IMR-90 (cell line): ENCODE measurements around the gene ZP3. TPM values are rescaled to one million over a fixed set of nuclear protein-coding genes. Genes with fewer than 3 reads are reported as not detected.
A peak's percentile ranks its signal among the peaks of the same experiment; 100 is the strongest.

Source experiments
- ATAC-seq: fragments of 200-7000 bp; cut with Tn5 transposase; 2 replicates; pipeline ENCODE4 v1.9.1; 2020; ENCODE audit warnings: low read depth, mild to moderate bottlenecking, moderate library complexity
- BruUV-seq: library from RNA; stranded (reverse); fragments of 400-500 nt; replicated peaks from 2 replicates; lab custom pipeline; 2021; lab: Mats Ljungman, UMichigan
- CTCF ChIA-PET: fragments of 300-600 bp; formaldehyde crosslinking; extraction: SDS; loops from one replicate; lab custom pipeline; 2021; ENCODE audit warnings: antibody characterized with exemption; lab: Yijun Ruan, JAX
- POLR2A ChIA-PET: fragments of 300-600 bp; sonication (Branson Sonifier 250); formaldehyde crosslinking; loops from one replicate; lab custom pipeline; 2022; ENCODE audit warnings: antibody characterized with exemption; ENCODE audit not compliant: unreplicated experiment; lab: Charles Lee
- DNase-seq: peaks from one replicate; pipeline ENCODE4 v3.0.0; 2013
- H2AFZ ChIP-seq: replicated peaks from 2 replicates; pipeline ENCODE3; 2013; ENCODE audit warnings: low read length, mild to moderate bottlenecking; ENCODE audit not compliant: poor library complexity
- H2AK5ac ChIP-seq: 2 replicates; pipeline ENCODE4 v1.6.1; 2013; ENCODE audit warnings: low read depth, low read length, inconsistent platforms
- H2AK9ac ChIP-seq: replicated peaks from 2 replicates; pipeline ENCODE3; 2013; ENCODE audit warnings: mild to moderate bottlenecking, low read depth, low read length, moderate library complexity; ENCODE audit not compliant: poor library complexity
- H2BK120ac ChIP-seq: 2 replicates; pipeline ENCODE4 v1.6.1; 2013; ENCODE audit warnings: low read depth, low read length, inconsistent platforms
- H2BK15ac ChIP-seq: 3 replicates; pipeline ENCODE4 v1.6.1; 2013; ENCODE audit warnings: low read depth, low read length, inconsistent platforms
- H2BK20ac ChIP-seq: 2 replicates; pipeline ENCODE4 v1.6.1; 2013; ENCODE audit warnings: low read depth, mild to moderate bottlenecking, inconsistent platforms, low read length, moderate library complexity
- H2BK5ac ChIP-seq: 2 replicates; pipeline ENCODE4 v1.6.1; 2013; ENCODE audit warnings: mild to moderate bottlenecking, low read depth, low read length, inconsistent platforms; ENCODE audit not compliant: poor library complexity, severe bottlenecking
- H3K14ac ChIP-seq: replicated peaks from 2 replicates; pipeline ENCODE4 v1.6.1; 2013; ENCODE audit warnings: low read depth, low read length, inconsistent platforms
- H3K18ac ChIP-seq: 2 replicates; pipeline ENCODE4 v1.6.1; 2013; ENCODE audit warnings: low read depth, low read length, control low read depth
- H3K23ac ChIP-seq: 2 replicates; pipeline ENCODE4 v1.6.1; 2013; ENCODE audit warnings: low read depth, low read length, inconsistent platforms
- H3K27ac ChIP-seq: 2 replicates; pipeline ENCODE4 v1.5.1; 2013; ENCODE audit warnings: mild to moderate bottlenecking, control low read depth, low read length; ENCODE audit not compliant: insufficient read depth
- H3K27me3 ChIP-seq: 2 replicates; pipeline ENCODE4 v1.6.1; 2013; ENCODE audit warnings: low read length; ENCODE audit not compliant: control insufficient read depth, insufficient read depth
- H3K36me3 ChIP-seq: 2 replicates; pipeline ENCODE4 v1.6.1; 2013; ENCODE audit warnings: low read length, mixed read lengths; ENCODE audit not compliant: control insufficient read depth, insufficient read depth
- H3K4ac ChIP-seq: 2 replicates; pipeline ENCODE4 v1.6.1; 2013; ENCODE audit warnings: low read depth, low read length, inconsistent platforms
- H3K4me1 ChIP-seq: 2 replicates; pipeline ENCODE4 v1.6.1; 2013; ENCODE audit warnings: low read length, mixed read lengths; ENCODE audit not compliant: control insufficient read depth, insufficient read depth
- H3K4me2 ChIP-seq: 2 replicates; pipeline ENCODE4 v1.6.1; 2013; ENCODE audit warnings: low read depth, mild to moderate bottlenecking, control low read depth, low read length, moderate library complexity
- H3K4me3 ChIP-seq: 2 replicates; pipeline ENCODE4 v1.5.1; 2013; ENCODE audit warnings: low read depth, mild to moderate bottlenecking, control low read depth, low read length, moderate library complexity; ENCODE audit not compliant: insufficient read depth
- H3K56ac ChIP-seq: 2 replicates; pipeline ENCODE4 v1.6.1; 2013; ENCODE audit warnings: low read length, inconsistent platforms; ENCODE audit not compliant: insufficient read depth; ENCODE audit errors: extremely low read depth
- H3K79me1 ChIP-seq, 2 experiments: 2 replicates each; pipeline ENCODE4 v1.6.1; 2013; ENCODE audit warnings: low read length in 2 of 2, inconsistent platforms in 1 of 2, low read depth in 1 of 2
- H3K9ac ChIP-seq: 2 replicates; pipeline ENCODE4 v1.6.1; 2013; ENCODE audit warnings: low read depth, low read length, control low read depth
- H3K9me1 ChIP-seq: 2 replicates; pipeline ENCODE4 v1.6.1; 2013; ENCODE audit warnings: low read length, inconsistent platforms; ENCODE audit not compliant: insufficient read depth
- H3K9me3 ChIP-seq: 2 replicates; pipeline ENCODE4 v1.6.1; 2013; ENCODE audit warnings: low read length; ENCODE audit not compliant: control insufficient read depth, insufficient read depth
- H4K20me1 ChIP-seq: 2 replicates; pipeline ENCODE4 v1.6.1; 2013; ENCODE audit warnings: low read length, inconsistent platforms; ENCODE audit not compliant: insufficient read depth
- H4K5ac ChIP-seq: 2 replicates; pipeline ENCODE4 v1.6.1; 2013; ENCODE audit warnings: mild to moderate bottlenecking, low read depth, low read length, control low read depth
- H4K8ac ChIP-seq, 2 experiments: 2 replicates each; pipeline ENCODE4 v1.6.1; 2013; ENCODE audit warnings: low read depth in 2 of 2, low read length in 2 of 2, control low read depth in 1 of 2, inconsistent platforms in 1 of 2
- H4K91ac ChIP-seq: 2 replicates; pipeline ENCODE4 v1.6.1; 2013; ENCODE audit warnings: low read depth, low read length, inconsistent platforms; ENCODE audit not compliant: insufficient read depth
- BHLHE40 ChIP-seq: fragments of 150-350 bp; IDR thresholded peaks from 2 replicates; pipeline ENCODE4 v1.6.1; 2016; ENCODE audit warnings: mild to moderate bottlenecking, low read depth, low read length
- CEBPB ChIP-seq: IDR thresholded peaks from 2 replicates; pipeline ENCODE4 v1.6.1; 2012; ENCODE audit warnings: low read depth, low read length, improper control_type of control experiment
- CHD1 ChIP-seq: IDR thresholded peaks from 2 replicates; pipeline ENCODE4 v1.6.1; 2012; ENCODE audit warnings: low read depth, low read length, improper control_type of control experiment
- CTCF ChIP-seq: conservative IDR thresholded peaks from 2 replicates; pipeline ENCODE4 v1.5.1; 2012; ENCODE audit warnings: mild to moderate bottlenecking, low read depth, low read length, improper control_type of control experiment
- MAZ ChIP-seq: IDR thresholded peaks from 2 replicates; pipeline ENCODE4 v1.6.1; 2012; ENCODE audit warnings: low read depth, mild to moderate bottlenecking, low read length, improper control_type of control experiment, moderate library complexity, borderline replicate concordance
- MXI1 ChIP-seq: IDR thresholded peaks from 2 replicates; pipeline ENCODE4 v1.6.1; 2012; ENCODE audit warnings: low read depth, mild to moderate bottlenecking, low read length, moderate library complexity, borderline replicate concordance
- NFE2L2 ChIP-seq: fragments of 150-350 bp; IDR thresholded peaks from 2 replicates; pipeline ENCODE4 v1.6.1; 2016; ENCODE audit warnings: low read depth, mild to moderate bottlenecking, low read length
- POLR2A ChIP-seq: IDR thresholded peaks from 2 replicates; pipeline ENCODE4 v1.6.1; 2012; ENCODE audit warnings: mild to moderate bottlenecking, low read depth, low read length
- RAD21 ChIP-seq: IDR thresholded peaks from 2 replicates; pipeline ENCODE4 v1.6.1; 2012; ENCODE audit warnings: low read length, improper control_type of control experiment
- RFX5 ChIP-seq: IDR thresholded peaks from 2 replicates; pipeline ENCODE4 v1.8.0; 2012; ENCODE audit warnings: low read depth, mild to moderate bottlenecking, low read length, moderate library complexity
- SMC3 ChIP-seq: fragments of 150-350 bp; IDR thresholded peaks from 2 replicates; pipeline ENCODE4 v1.6.1; 2016; ENCODE audit warnings: low read depth, mild to moderate bottlenecking, antibody characterized with exemption, low read length, moderate library complexity
- USF2 ChIP-seq: fragments of 150-350 bp; IDR thresholded peaks from 2 replicates; pipeline ENCODE4 v1.6.1; 2017; ENCODE audit warnings: mild to moderate bottlenecking, antibody characterized with exemption, low read length, low read depth
- WGBS, 2 experiments: methylation state at CpG; one replicate each; pipeline versions ENCODE4 v1.1.5 to v1.1.7; 2013; ENCODE audit warnings: missing lambda C conversion rate in 2 of 2; ENCODE audit not compliant: insufficient read length in 1 of 2; ENCODE audit errors: extremely low coverage in 2 of 2; 5-methylcytosine and 5-hydroxymethylcytosine counted together
- dilution Hi-C: fragments of 300-500 bp; cut with HindIII; formaldehyde crosslinking; loops from one replicate; pipeline ENCODE4 v1.14.3; 2018; ENCODE audit warnings: low sequenced_read_pairs; ENCODE audit not compliant: unreplicated experiment
- in situ Hi-C: fragments of 300-500 bp; cut with MboI; formaldehyde crosslinking; loops from 3 replicates; pipeline ENCODE4 v1.14.3; 2019; ENCODE audit warnings: low sequenced_read_pairs, inconsistent platforms, mixed read lengths
- intact Hi-C: fragments of 100-400 bp; cut with micrococcal nuclease; formaldehyde crosslinking; loops from 2 replicates; pipeline ENCODE4 v1.10.0; 2022
- polyA plus RNA-seq, 3 experiments: library from polyadenylated mRNA; depleted of rRNA; stranded (reverse); fragments of >200 nt; gene quantifications; 2 replicates each; pipeline ENCODE4 v1.2.3, GENCODE V29; 2012; ENCODE audit warnings: low replicate concordance in 1 of 3
- total RNA-seq: library from RNA; depleted of rRNA; stranded (reverse); fragments of >200 nt; gene quantifications from 2 replicates; pipeline ENCODE4 v1.2.3, GENCODE V29; 2012
- TF ChIP-seq, protein P1 (sequence below): fragments of 150-350 bp; IDR thresholded peaks from 2 replicates; pipeline ENCODE4 v1.6.1; 2016; ENCODE audit warnings: low read depth, mild to moderate bottlenecking, low read length, moderate library complexity, borderline replicate concordance

Gene ZP3
- total and polyA plus RNA-seq, 2 of the 4 experiments (the other 2 are of a cell fraction) = 0.54 to 0.67 TPM

DNA sequence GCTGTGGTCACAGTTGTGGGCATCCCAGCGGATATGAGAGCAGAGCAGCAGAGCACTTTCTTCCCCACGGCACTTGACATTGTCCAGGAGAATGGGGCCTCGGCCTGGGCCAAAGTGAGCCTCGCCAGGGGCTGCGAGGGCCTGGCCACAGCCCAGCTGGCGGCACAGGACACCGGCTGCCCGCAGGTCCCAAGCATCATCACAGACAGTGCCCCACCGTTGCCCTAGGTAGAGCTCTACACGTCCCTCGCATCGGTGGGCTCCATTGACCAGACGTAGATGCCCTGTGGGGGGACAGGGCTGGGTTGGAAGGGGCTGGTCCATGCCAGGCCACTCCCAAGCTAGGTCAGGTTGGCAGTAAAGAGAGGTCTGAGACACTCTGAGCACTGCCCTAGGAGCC is 34.7 kb upstream of the ZP3 start:
- Histone ChIP-seq H3K56ac (no peak overlapping the region), H2AK5ac (peak overlapping the region; percentile 71; the same call in 1 of the 2 replicates), H2BK15ac (peak overlapping the region; percentile 15; the same call in 1 of the 3 replicates), H4K91ac (no peak overlapping the region), H2BK5ac (peak overlapping the region; percentile 72), H3K23ac (no peak overlapping the region), H3K14ac (no peak overlapping the region), H3K18ac (no peak overlapping the region), H3K9ac (no peak overlapping the region), H3K27ac (no peak overlapping the region), H2BK20ac (peak overlapping the region; percentile 93), H3K27me3 (no peaks in the 10 kb centered on the region), H3K9me3 (no peaks in the 10 kb centered on the region), H4K8ac (peak overlapping the region in 1 of 2 experiments; percentile 95; a peak in 2 of 4 replicates), H3K4ac (peak overlapping the region; percentile 88; the same call in 1 of the 2 replicates), H3K4me2 (no peak overlapping the region), H2AFZ (peak overlapping the region; percentile 86), H3K4me1 (peaks cover 17% of the 10 kb centered on the region), H3K36me3 (no peaks in the 10 kb centered on the region), H2AK9ac (peak overlapping the region; percentile 74), H4K20me1 (no peaks in the 10 kb centered on the region), H2BK120ac (peak overlapping the region; percentile 93), H4K5ac (peak overlapping the region; percentile 95; the same call in 1 of the 2 replicates), H3K9me1 (peaks cover 21% of the 10 kb centered on the region), H3K4me3 (no peak overlapping the region), H3K79me1 (peaks cover 0 to 5% of the 10 kb centered on the region in 2 experiments; a peak in 1 of 4 replicates)
- no peak for ATAC-seq
- in situ Hi-C loops = no loop called here
- ChIA-PET POLR2A (no interaction called here), CTCF (no interaction called here)
- intact Hi-C loops = no loop called here
- 94% methylated on average over 10 of the region's 13 CpGs; no CpG with 5 or more reads in 1 of the 2 experiments for WGBS, 2 experiments
- BruUV-seq = no TSS peak
- no peak for DNase-seq
- no peak for TF ChIP-seq CEBPB
- no peak for TF ChIP-seq RFX5
- TF ChIP-seq POLR2A = no peak
- no peak for TF ChIP-seq BHLHE40
- TF ChIP-seq, protein P1, sequence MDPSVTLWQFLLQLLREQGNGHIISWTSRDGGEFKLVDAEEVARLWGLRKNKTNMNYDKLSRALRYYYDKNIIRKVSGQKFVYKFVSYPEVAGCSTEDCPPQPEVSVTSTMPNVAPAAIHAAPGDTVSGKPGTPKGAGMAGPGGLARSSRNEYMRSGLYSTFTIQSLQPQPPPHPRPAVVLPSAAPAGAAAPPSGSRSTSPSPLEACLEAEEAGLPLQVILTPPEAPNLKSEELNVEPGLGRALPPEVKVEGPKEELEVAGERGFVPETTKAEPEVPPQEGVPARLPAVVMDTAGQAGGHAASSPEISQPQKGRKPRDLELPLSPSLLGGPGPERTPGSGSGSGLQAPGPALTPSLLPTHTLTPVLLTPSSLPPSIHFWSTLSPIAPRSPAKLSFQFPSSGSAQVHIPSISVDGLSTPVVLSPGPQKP = no peak
- no peak for TF ChIP-seq USF2
- no peak for TF ChIP-seq CHD1
- no peak for TF ChIP-seq SMC3
- no peak for TF ChIP-seq NFE2L2
- no peak for TF ChIP-seq RAD21
- no peak for TF ChIP-seq MAZ
- TF ChIP-seq CTCF = no peak
- no peak for TF ChIP-seq MXI1
- dilution Hi-C loops = no loop called here
